Naive thymus-derived CD8-positive, alpha-beta T cell (primary cell): ENCODE data around the gene XYLT2. TPM values are rescaled to one million over a fixed set of nuclear protein-coding genes. Genes with fewer than 3 reads are reported as not detected.
"Not testable (repeated sequence)": the region's sequence is repeated elsewhere in the genome, so short reads cannot be mapped to it uniquely, and the experiment has no call there.

ENCODE experiments used
- ATAC-seq, 2 donors: fragments of 150-1000 bp; cut with Tn5 transposase in 1 of 2; sonication (Bioruptor Pico), chemical (Tn5 transposase) in 1 of 2; 1 replicate in 1 of 2; 2 replicates in 1 of 2; pipeline ENCODE4 v1.10.0; 2021; ENCODE audit warnings: mild to moderate bottlenecking in 2 of 2, moderate library complexity in 2 of 2
- POLR2A ChIA-PET: fragments of 350-600 bp; sonication (Branson Sonifier 250); formaldehyde crosslinking; loops from one replicate; lab custom pipeline; 2021; ENCODE audit warnings: antibody characterized with exemption; lab: Charles Lee
- DNase-seq, 10 donors: peaks; one replicate each; pipeline versions ENCODE4 v3.0.0 to v3.0.0-alpha.2; 2020 to 2022
- H3K27ac Mint-ChIP-seq, 10 donors: one replicate each; pipeline ENCODE4 v1.8.0; 2020 to 2022; ENCODE audit warnings: mild to moderate bottlenecking in 10 of 10, mixed read lengths in 10 of 10, moderate library complexity in 4 of 10, inconsistent platforms in 1 of 10
- H3K27me3 Mint-ChIP-seq, 5 donors: one replicate each; pipeline ENCODE4 v1.8.0; 2021 to 2022; ENCODE audit warnings: mixed read lengths in 5 of 5
- H3K36me3 Mint-ChIP-seq, 3 donors: one replicate each; pipeline ENCODE4 v1.8.0; 2020 to 2022; ENCODE audit warnings: mixed read lengths in 3 of 3, mild to moderate bottlenecking in 2 of 3, inconsistent platforms in 1 of 3
- H3K4me1 Mint-ChIP-seq, 4 donors: one replicate each; pipeline ENCODE4 v1.8.0; 2021 to 2022; ENCODE audit warnings: mixed read lengths in 4 of 4
- H3K4me3 Mint-ChIP-seq, 10 donors: one replicate each; pipeline ENCODE4 v1.8.0; 2020 to 2022; ENCODE audit warnings: mild to moderate bottlenecking in 10 of 10, mixed read lengths in 10 of 10, moderate library complexity in 6 of 10, inconsistent platforms in 1 of 10
- H3K9me3 Mint-ChIP-seq, 9 donors: one replicate each; pipeline ENCODE4 v1.8.0; 2020 to 2022; ENCODE audit warnings: mixed read lengths in 9 of 9, mild to moderate bottlenecking in 3 of 9, inconsistent platforms in 1 of 9, moderate library complexity in 1 of 9
- polyA plus RNA-seq, 3 donors: library from polyadenylated mRNA; unstranded; fragments of 300-500 nt; fragmentation: Illumina TruSeq; gene quantifications; one replicate each; pipeline ENCODE4 v1.2.3, GENCODE V29; 2021
- total RNA-seq, 8 experiments: library from RNA in 2 of 8; stranded (reverse) in 2 of 8; gene quantifications; one replicate each; pipeline ENCODE4 v1.2.3 and lab custom pipeline; 2021 to 2026

Gene XYLT2
- total and polyA plus RNA-seq, 5 experiments from 2014 or later, result 6.9 to 42.5 (median 16.8) TPM

GRCh38 chr17:50311112-50311460, 34.8 kb upstream of the XYLT2 start:
- POLR2A ChIA-PET, result no interaction called here
- H3K9me3 Mint-ChIP-seq, result no peaks in the 10 kb centered on the region
- no peaks in the 10 kb centered on the region for H3K4me1 Mint-ChIP-seq
- peaks cover 11 to 32% (median 20%) of the 10 kb centered on the region in 5 donors for H3K27me3 Mint-ChIP-seq
- no peak overlapping the region for H3K4me3 Mint-ChIP-seq
- no peak for ATAC-seq
- H3K36me3 Mint-ChIP-seq, result no peaks in the 10 kb centered on the region
- H3K27ac Mint-ChIP-seq, result no peak overlapping the region
- DNase-seq, result no peak

- POLR2A ChIA-PET, result no interaction called here
- Mint-ChIP-seq H3K27ac (no peak overlapping the region), H3K4me3 (no peak overlapping the region), H3K4me1 (no peaks in the 10 kb centered on the region), H3K27me3 (peaks cover 11 to 32% (median 18%) of the 10 kb centered on the region in 5 donors), H3K36me3 (no peaks in the 10 kb centered on the region), H3K9me3 (no peaks in the 10 kb centered on the region)
- no peak for DNase-seq
- no peak for ATAC-seq
These were observed 34.4 kb upstream of the XYLT2 start for GRCh38 chr17:50311483-50311882.

DNA sequence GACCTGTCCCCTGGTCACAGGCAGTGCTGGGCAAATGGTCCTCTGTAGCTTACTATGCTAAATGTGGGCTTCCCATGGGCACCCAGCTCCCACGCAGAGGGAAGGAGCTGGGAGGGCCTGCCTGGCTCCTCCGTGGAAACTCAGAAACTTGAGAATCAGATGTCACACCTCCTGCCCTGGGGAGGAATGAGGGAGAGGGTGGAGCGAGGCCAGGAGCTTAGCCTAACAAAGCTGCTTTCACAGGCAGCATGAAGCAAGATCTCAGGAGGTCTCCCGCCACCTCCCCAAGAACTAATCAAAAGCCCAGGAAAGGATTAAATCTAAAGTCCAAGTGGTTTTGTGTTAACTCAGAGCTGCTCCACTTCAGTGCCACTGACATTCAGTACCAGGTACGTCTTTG, 33.6 kb upstream of the XYLT2 start:
- Mint-ChIP-seq H3K27me3 (peaks cover 11 to 32% (median 18%) of the 10 kb centered on the region in 5 donors), H3K36me3 (no peaks in the 10 kb centered on the region), H3K4me1 (no peaks in the 10 kb centered on the region), H3K9me3 (no peaks in the 10 kb centered on the region), H3K27ac (peak overlapping the region in 1 of 10 donors; percentile 13), H3K4me3 (no peak overlapping the region)
- no peak for ATAC-seq
- DNase-seq, result no peak
- POLR2A ChIA-PET, result no interaction called here

- H3K36me3 Mint-ChIP-seq, result no peaks in the 10 kb centered on the region
- no peak for DNase-seq
- H3K4me1 Mint-ChIP-seq, result no peaks in the 10 kb centered on the region
- no peak overlapping the region for H3K4me3 Mint-ChIP-seq
- H3K27ac Mint-ChIP-seq, result no peak overlapping the region
- peaks cover 11 to 32% (median 18%) of the 10 kb centered on the region in 5 donors for H3K27me3 Mint-ChIP-seq
- POLR2A ChIA-PET, result no interaction called here
- no peak for ATAC-seq
- no peaks in the 10 kb centered on the region for H3K9me3 Mint-ChIP-seq
These were observed 31.4 kb upstream of the XYLT2 start for GRCh38 chr17:50314456-50315011.

DNA sequence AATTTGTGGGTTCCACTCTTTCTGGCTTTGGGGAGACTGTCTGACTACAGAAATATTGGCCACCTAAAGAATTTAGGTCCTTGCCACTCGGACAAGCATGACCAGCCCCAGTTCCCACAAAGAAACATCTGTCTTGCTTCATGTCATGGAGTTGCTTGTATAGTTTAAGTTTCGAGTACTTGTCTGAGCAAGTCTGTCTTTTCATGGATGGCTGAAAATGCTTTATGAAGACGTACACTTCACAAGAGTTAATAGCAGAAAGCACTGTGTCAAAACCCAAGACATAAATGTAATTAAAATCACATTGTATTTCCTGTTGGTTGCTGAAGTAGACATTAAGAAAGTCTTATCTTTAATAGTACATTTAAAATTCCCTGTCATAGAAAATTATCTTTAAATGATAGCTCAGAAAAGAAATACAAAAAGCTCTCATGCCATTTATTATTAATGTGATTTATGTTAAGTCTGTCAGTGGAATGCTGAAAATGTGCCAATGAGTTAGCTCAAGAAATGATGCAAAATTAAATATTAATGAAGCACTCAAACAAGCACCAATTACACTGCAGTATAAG, 29.8 kb upstream of the XYLT2 start:
- POLR2A ChIA-PET, result no interaction called here
- no peaks in the 10 kb centered on the region for H3K4me1 Mint-ChIP-seq
- H3K36me3 Mint-ChIP-seq, result no peaks in the 10 kb centered on the region
- no peaks in the 10 kb centered on the region for H3K9me3 Mint-ChIP-seq
- H3K27me3 Mint-ChIP-seq, result peaks cover 7 to 20% (median 12%) of the 10 kb centered on the region in 5 donors
- ATAC-seq (no peak), DNase-seq (no peak)
- no peak overlapping the region for H3K27ac Mint-ChIP-seq
- no peak overlapping the region for H3K4me3 Mint-ChIP-seq

- not testable (repeated sequence) for H3K27ac Mint-ChIP-seq, ATAC-seq, H3K9me3 Mint-ChIP-seq, H3K4me3 Mint-ChIP-seq, H3K4me1 Mint-ChIP-seq, DNase-seq, H3K36me3 Mint-ChIP-seq
- POLR2A ChIA-PET, result interaction anchor here (0.6 kb wide), 1 partner anchor 9 kb away, joined by 4 read pairs; no protein-coding TSS in a partner anchor
- H3K27me3 Mint-ChIP-seq, result peaks cover 7 to 15% (median 12%) of the 10 kb centered on the region in 5 donors
These were observed 29.3 kb upstream of the XYLT2 start for GRCh38 chr17:50316660-50317059.

- POLR2A ChIA-PET, result interaction anchor here (0.6 kb wide), 1 partner anchor 10 kb away, joined by 4 read pairs; no protein-coding TSS in a partner anchor
- Mint-ChIP-seq H3K27ac (no peak overlapping the region), H3K4me3 (no peak overlapping the region), H3K36me3 (no peaks in the 10 kb centered on the region), H3K27me3 (peaks cover 7 to 12% (median 9%) of the 10 kb centered on the region in 5 donors), H3K9me3 (no peaks in the 10 kb centered on the region), H3K4me1 (no peaks in the 10 kb centered on the region)
- no peak for DNase-seq
- no peak for ATAC-seq
These were observed 28.8 kb upstream of the XYLT2 start for GRCh38 chr17:50317121-50317520.

- H3K27ac Mint-ChIP-seq, result no peak overlapping the region
- H3K4me1 Mint-ChIP-seq, result no peaks in the 10 kb centered on the region
- ATAC-seq, result no peak
- H3K36me3 Mint-ChIP-seq, result no peaks in the 10 kb centered on the region
- no peak for DNase-seq
- H3K9me3 Mint-ChIP-seq, result no peaks in the 10 kb centered on the region
- no peak overlapping the region for H3K4me3 Mint-ChIP-seq
- POLR2A ChIA-PET, result no interaction called here
- H3K27me3 Mint-ChIP-seq, result peaks cover 0 to 8% (median 3%) of the 10 kb centered on the region in 5 donors
These were observed 27.2 kb upstream of the XYLT2 start for GRCh38 chr17:50318501-50319285.

DNA sequence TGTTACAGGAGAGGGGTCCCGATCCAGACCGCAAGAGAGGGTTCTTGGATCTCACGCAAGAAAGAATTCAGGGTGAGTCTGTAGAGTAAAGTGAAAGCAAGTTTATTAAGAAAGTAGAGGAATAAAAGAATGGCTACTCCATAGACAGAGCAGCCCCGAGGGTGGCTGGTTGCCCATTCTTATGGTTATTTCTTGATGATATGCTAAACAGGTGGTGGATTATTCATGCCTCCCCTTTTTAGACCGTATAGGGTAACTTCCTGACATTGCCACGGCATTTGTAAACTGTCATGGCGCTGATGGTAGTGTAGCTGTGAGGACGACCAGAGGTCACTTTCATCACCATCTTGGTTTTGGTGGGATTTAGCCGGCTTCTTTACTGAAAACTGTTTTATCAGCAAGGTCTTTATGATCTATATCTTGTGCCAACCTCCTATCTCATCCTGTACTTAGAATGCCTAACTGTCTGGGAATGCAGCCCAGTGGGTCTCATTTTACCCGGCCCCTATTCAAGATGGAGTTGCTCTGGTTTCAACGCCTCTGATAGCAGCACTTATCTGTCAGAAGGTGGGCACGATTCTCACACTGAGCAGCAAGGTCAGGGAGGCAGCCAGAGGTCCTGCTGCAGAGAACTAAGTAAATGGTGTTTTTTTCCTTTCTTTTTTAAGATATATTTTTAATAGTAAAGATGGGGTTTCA, 26.5 kb upstream of the XYLT2 start:
- Mint-ChIP-seq H3K4me1 (no peaks in the 10 kb centered on the region), H3K27me3 (peaks cover 0 to 3% (median 2%) of the 10 kb centered on the region in 5 donors), H3K4me3 (no peak overlapping the region), H3K27ac (no peak overlapping the region), H3K36me3 (no peaks in the 10 kb centered on the region), H3K9me3 (no peaks in the 10 kb centered on the region)
- POLR2A ChIA-PET, result interaction anchor here (0.6 kb wide), 1 partner anchor 413 kb away, joined by 3 read pairs; no protein-coding TSS in a partner anchor
- ATAC-seq (no peak), DNase-seq (no peak)

- Mint-ChIP-seq H3K27me3 (no peaks in the 10 kb centered on the region), H3K27ac (no peak overlapping the region), H3K4me1 (no peaks in the 10 kb centered on the region), H3K9me3 (no peaks in the 10 kb centered on the region), H3K4me3 (no peak overlapping the region), H3K36me3 (no peaks in the 10 kb centered on the region)
- no peak for ATAC-seq
- POLR2A ChIA-PET, result no interaction called here
- no peak for DNase-seq
These were observed 23.7 kb upstream of the XYLT2 start for GRCh38 chr17:50322271-50322670.

GRCh38 chr17:50323060-50323459, 22.9 kb upstream of the XYLT2 start:
- no peak overlapping the region for H3K4me3 Mint-ChIP-seq
- H3K36me3 Mint-ChIP-seq, result no peaks in the 10 kb centered on the region
- H3K4me1 Mint-ChIP-seq, result no peaks in the 10 kb centered on the region
- ATAC-seq (no peak), DNase-seq (no peak)
- H3K9me3 Mint-ChIP-seq, result no peaks in the 10 kb centered on the region
- POLR2A ChIA-PET, result interaction anchor here (0.6 kb wide), 1 partner anchor 11 kb away, joined by 3 read pairs; no protein-coding TSS in a partner anchor
- H3K27ac Mint-ChIP-seq, result no peak overlapping the region
- no peaks in the 10 kb centered on the region for H3K27me3 Mint-ChIP-seq

GRCh38 chr17:50325906-50326305, 20.0 kb upstream of the XYLT2 start:
- Mint-ChIP-seq H3K27ac (peak overlapping the region in 1 of 10 donors; percentile 12), H3K4me1 (no peaks in the 10 kb centered on the region), H3K27me3 (peaks cover 0 to 5% (median 1%) of the 10 kb centered on the region in 5 donors), H3K36me3 (no peaks in the 10 kb centered on the region), H3K4me3 (no peak overlapping the region), H3K9me3 (no peaks in the 10 kb centered on the region)
- POLR2A ChIA-PET, result interaction anchor here (0.6 kb wide), 2 partner anchors 9 to 129 kb away, joined by 5 read pairs; no protein-coding TSS in a partner anchor
- ATAC-seq, result no peak
- DNase-seq, result no peak
